Measurements from ENCODE around the gene DCPS.

DCPS gene

DNA sequence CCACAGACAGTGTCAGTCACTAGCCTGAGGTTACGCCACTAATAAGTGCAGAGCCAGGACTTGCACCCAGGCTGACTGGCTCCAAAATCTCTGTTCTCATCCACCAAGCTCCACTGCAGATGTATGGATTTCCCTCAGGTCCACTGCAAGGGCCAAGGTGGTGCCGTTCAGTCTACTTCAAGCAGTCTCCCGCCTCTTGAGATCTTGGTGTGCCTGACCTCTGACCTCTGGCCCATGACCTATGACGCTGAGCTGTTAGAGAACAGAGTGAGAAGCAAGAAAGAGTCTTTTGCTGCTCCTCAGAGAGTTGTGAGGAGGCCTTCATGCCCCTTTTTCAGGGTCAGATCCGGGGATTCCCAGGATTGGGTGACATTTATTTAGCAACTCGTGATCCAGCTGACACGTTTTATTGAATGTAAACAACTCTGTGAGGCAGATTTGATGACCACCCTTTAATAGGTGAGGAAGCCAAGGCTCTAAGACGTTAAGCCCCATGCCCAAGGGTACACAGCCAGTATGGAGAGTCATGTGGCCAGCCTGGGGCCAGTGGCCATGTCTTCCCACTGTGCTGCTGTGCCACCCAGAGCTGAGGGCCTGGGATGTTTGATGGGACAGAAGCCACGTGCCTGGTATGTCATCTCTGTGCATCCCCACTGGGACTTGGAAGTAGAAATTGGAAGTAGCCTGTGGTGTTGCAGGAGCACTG, 25.2 kb downstream of the DCPS start:
- DNase-seq = no peak

DNA sequence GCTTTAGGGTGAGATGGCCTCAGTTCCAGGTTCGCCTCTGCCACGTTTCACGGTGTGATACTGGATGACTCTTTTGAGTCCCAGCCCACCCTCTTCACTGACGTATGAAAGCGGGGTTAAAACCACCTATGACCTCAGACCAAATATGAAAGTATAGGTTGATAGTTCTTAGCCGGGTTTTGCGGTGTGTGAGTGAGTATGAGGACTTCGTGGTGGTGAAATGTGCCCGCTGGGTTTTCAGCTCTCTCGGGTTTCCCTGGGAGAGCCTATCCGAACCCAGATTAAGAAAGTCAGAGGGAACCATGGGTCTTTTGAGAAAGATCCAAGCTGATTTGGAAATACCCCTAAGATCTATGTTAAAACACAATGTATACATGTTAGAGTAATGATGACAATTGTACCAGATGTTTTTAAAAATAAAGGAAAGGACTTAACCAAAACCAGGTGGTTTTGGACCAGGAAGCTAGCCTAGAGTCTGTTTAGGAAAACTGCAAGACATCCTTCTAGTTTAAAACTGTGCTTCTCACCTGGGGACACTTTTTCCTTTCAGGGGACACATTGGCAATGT, 25.9 kb downstream of the DCPS start:
- no peak for DNase-seq

- no peak for DNase-seq
Observed at GRCh38 chr11:126331286-126331685, 27.4 kb downstream of the DCPS start.

DNA sequence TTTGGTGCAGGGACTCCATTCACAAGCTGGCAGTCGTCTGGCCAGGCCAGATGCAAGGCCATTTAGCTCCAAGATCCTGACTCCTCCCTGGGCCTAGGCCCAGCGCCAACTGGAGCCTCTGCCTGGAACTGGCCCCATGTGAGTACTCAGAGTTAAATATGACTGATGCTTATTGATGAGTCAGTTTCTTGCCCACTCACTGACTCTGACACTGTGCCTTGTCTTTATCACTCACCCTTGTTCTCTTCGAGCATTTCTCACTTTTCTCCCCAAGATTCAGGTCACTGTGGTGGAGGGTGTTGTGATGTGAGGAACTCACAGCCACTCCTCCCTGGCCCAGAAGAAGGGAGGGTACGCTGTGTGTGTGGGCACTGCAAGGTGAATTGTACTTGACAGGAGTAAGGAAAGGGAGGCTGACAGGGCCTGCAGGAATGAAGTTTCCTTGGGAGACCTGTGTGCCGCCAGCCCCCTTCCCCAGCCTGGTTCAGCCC, 28.4 kb downstream of the DCPS start:
- peak; percentile 71 for DNase-seq

DNA sequence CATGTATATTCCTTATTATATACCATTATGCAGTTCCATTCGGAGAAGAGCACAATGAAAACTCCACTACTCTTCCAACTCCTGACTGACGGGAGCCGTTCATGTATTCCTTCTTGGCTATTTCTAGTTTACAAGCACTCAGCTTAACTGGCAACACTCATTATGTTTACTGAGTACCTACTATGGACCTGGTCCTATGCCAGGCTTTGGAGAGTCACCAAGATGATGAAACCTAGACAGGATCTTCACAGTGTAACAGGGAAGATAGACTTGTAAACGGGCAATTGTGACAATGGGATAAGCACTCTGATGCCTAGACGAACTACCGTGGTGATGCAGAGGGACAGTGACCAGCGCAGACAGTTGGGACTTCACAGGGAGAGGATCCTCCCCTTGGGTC, 29.3 kb downstream of the DCPS start:
- no peak for DNase-seq

- DNase-seq = no peak
Observed at GRCh38 chr11:126334659-126335462, 31.0 kb downstream of the DCPS start.

DNA sequence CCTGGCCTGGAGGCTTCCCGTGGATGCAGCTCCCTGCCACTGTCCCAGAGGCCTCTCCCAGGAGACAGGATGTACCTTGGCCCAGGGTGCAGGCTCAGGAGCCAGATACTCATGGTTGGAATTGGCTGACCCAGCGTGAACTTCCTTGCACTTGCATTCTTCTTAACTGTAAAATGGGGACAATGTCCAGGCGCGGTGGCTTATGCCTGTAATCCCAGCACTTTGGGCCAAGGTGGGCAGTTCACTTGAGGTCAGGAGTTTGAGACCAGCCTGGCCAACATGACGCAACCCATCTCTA, 31.6 kb downstream of the DCPS start:
- no peak for DNase-seq

DNA sequence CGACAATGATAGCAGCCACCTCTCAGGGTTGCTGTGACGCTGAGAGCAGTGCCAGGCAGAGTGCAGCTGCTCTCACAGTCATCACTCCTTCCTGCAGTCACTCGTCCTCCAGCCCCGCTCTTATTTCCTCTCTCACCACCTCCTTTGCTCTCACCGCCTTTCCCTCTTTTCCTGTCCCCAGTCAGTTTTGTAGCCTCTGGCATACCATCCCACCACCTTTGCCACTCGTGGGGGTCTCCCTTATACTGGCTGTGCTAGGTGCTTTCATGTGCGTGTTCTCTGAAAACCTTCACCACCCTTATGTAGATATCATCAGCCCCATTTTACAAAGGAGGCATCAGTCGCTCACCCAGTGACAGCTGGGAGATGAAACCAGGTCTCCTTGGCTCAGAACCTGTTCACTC, 32.3 kb downstream of the DCPS start:
- DNase-seq = no peak

- DNase-seq = no peak
Observed at GRCh38 chr11:126336671-126337101, 32.8 kb downstream of the DCPS start.

GRCh38 chr11:126337126-126337473, 33.2 kb downstream of the DCPS start:
- no peak for DNase-seq

DNA sequence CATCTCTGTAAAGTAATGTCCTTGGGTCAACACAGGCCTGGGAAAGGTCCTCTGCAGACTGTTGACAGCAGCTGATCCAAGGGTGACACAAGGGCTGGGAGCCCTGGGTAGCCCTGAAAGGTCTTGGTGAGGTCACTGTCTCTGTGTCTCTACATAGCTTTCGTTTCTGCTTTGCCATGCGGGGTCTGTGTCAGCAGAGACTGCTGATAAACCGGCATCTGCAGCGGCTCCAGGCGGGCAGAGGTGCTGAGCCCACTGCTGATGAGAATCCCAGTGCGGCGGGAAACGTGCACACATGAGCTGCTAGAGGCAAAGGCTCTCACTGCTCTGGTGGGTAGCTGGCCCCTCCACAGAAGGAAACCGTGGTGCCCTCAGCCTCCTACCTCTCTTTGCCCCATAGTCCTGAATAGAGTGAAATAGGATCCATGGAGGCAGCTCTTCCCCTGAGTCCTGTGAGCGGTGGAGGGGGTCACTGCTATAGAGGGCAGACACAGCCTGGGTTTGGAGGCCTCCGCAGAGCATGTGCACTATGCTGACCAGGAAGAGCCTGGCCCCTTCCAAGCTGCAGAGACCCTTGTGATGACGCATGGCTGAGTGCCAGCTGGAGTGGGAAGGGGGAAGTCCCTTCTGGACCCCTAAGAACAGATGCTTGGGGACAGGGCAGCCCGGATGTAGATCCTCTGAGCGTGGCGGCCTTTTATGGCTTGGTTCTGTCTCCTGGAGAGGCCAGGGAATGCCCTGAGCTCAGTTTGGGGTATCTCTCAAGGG, 33.8 kb downstream of the DCPS start:
- no peak for DNase-seq

- no peak for DNase-seq
Observed at GRCh38 chr11:126338346-126339055, 34.6 kb downstream of the DCPS start.

DNA sequence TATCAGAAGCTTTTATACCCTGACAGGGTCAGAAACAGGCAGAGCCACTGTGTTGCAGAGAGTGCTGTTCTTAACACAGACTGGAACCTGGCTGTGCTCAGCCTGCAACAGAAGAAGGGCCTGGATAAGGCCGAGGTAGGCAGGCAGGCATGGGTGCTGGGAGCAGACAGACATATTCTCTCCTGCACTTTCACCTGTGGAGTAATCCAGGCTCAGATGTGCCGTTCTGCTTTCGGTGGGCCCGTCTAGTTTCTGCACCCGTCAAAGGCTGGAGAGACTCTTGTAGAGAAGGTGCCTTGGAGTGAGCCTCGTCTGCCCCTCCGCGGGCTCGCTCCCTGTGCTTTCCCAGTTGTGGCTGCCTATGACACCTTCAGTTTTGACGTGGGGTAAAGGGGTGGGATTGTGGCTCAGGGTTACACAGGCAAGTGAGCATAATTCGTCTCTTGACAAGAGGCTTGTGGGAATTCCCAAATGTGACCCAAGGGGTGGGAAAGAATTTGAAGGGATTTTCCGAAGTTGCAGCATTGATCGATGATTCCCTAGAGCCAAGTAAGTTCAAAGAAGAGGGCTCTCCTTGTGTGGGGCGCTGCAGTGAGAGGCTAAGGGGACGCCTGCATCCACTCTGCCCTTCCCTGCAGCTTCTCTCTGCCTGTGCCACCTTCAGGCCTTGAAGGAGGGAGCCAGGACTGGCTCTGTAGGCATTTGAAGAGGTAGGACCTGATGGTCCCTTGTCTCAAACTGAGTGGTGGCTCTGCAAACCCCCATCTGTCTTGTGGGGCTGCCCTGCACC, 35.4 kb downstream of the DCPS start:
- DNase-seq = no peak

DNA sequence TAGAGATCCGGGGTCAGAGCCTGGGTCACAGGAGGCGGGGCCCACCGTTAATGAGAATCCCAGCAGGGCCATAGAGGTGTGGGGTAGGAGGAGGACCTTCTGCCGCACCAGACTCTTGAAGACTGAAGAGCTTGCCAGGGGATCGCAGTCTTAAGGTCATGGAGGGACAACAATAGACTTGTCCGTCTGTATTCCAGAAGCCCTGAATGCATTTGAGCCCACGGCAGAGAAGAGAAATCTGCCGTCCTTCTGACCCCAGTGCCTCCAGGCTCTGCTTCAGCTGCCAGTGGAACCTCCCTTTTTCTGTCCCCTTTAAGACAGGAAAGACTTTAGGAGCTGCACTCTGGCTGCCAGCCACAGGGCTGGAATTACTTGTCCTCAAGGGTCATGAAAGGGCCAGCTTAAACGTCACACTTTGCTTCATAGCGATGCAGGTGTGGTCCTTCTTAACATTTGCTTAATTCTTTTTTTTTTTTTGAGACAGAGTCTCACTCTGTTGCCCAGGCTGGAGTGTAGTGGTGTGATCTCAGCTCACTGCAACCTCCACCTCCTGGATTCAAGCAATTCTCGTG, 36.1 kb downstream of the DCPS start:
- DNase-seq = no peak

GRCh38 chr11:126340960-126341606, 37.2 kb downstream of the DCPS start:
- DNase-seq = no peak

DNA sequence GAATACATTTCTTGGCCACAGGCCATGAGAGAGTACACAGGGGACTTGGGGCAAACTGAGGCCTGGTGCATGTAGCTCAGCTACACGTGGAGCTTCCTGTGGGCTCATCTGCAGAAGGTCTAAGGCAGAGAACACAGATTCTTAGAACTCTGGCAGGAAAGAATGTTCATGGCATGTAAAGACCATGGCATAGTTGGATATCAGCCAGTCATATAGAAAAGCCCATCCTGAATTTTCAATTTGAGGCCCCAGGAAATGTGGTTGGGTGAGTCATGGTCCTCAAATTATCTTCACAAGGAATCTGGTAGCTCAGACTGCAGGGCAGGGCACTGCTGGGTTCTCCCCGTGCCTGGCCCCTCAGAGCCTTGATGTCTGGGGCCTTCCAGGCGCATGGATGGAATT, 37.9 kb downstream of the DCPS start:
- DNase-seq = peak; percentile 76

DNA sequence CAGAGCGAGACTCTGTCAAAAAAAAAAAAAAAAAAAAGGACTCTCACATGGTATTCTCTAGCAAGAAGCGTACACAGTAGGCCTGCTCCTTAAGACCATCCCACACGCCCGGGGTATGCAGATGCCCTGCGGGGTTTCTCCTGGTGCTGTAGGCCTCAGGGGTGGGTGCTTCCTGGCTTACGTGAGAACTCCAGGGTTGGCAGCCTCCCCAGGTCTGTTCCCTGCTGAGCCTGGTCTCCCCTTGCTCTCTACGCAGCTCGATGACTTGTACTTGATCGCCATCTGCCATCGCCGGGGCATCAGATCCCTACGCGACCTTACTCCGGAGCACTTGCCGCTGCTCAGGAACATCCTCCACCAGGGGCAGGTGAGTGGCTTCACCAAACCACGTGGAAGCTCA, 39.2 kb downstream of the DCPS start:
- no peak for DNase-seq

GRCh38 chr11:126344141-126345080, 40.6 kb downstream of the DCPS start:
- DNase-seq = no peak

DNA sequence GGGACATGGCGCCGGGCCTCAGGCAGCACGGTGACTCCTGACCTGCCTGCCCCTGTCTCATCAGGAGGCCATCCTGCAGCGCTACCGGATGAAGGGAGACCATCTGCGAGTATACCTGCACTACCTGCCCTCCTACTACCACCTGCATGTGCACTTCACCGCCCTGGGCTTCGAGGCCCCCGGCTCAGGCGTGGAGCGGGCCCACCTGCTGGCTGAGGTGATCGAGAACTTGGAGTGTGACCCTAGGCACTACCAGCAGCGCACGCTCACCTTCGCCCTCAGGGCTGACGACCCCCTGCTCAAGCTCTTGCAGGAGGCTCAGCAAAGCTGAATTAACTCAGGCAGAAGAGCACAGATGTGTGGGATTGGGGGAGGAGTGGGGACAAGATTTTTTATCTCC, 41.4 kb downstream of the DCPS start:
- DNase-seq = no peak
